SIG-M5 treated with dmso at 0.1 percent for 504 hours (cell line): ENCODE measurements around the gene KLF9.

Source experiments
- DNase-seq: peaks from one replicate; lab custom pipeline; 2025; ENCODE audit not compliant: unreplicated experiment; lab: John Stamatoyannopoulos, UW

KLF9 gene

GRCh38 chr9:70422371-70423043 is 8.1 kb upstream of the KLF9 start:
- no peak for DNase-seq

GRCh38 chr9:70421272-70422180 is 7.1 kb upstream of the KLF9 start:
- DNase-seq, result no peak

GRCh38 chr9:70420441-70421271 is 6.2 kb upstream of the KLF9 start:
- peak; percentile 77 for DNase-seq

- peak; percentile 95 for DNase-seq
Measured at GRCh38 chr9:70419556-70420440, 5.3 kb upstream of the KLF9 start.

GRCh38 chr9:70418822-70419555 is 4.5 kb upstream of the KLF9 start:
- peak; percentile 98 for DNase-seq

- no peak for DNase-seq
Measured at GRCh38 chr9:70415476-70415875, 1.0 kb upstream of the KLF9 start.

GRCh38 chr9:70415041-70415440 is 584 bp upstream of the KLF9 start:
- no peak for DNase-seq

GRCh38 chr9:70413464-70413798 is 1.0 kb downstream of the KLF9 start:
- peak; percentile 81 for DNase-seq

GRCh38 chr9:70412832-70413463 is 1.5 kb downstream of the KLF9 start:
- DNase-seq, result no peak

- peak; percentile 50 for DNase-seq
Measured at GRCh38 chr9:70411930-70412831, 2.3 kb downstream of the KLF9 start.

- DNase-seq, result peak; percentile 26
Measured at GRCh38 chr9:70411121-70411929, 3.1 kb downstream of the KLF9 start.

- DNase-seq, result peak; percentile 16
Measured at GRCh38 chr9:70410368-70410767, 4.1 kb downstream of the KLF9 start.

- no peak for DNase-seq
Measured at GRCh38 chr9:70409800-70410199, 4.7 kb downstream of the KLF9 start.

- no peak for DNase-seq
Measured at GRCh38 chr9:70409280-70409679, 5.2 kb downstream of the KLF9 start.

- DNase-seq, result no peak
Measured at GRCh38 chr9:70408393-70409040, 5.9 kb downstream of the KLF9 start.

- DNase-seq, result no peak
Measured at GRCh38 chr9:70407081-70407503, 7.4 kb downstream of the KLF9 start.

GRCh38 chr9:70406434-70406862 is 8.0 kb downstream of the KLF9 start:
- DNase-seq, result peak; percentile 94
